Posterior vena cava (tissue), 2 donors: ENCODE results near the gene MALAT1. TPM values are rescaled to one million over a fixed set of nuclear protein-coding genes. Genes with fewer than 3 reads are reported as not detected.

Experiments used
- DNase-seq: peaks from one replicate; pipeline ENCODE4 v3.0.0-alpha.2; 2020; ENCODE audit warnings: low spot score
- intact Hi-C, 2 donors: fragments of 100-400 bp; cut with DNase I; formaldehyde crosslinking; loops; one replicate each; pipeline versions ENCODE4 v1.14.1 to v1.14.2; 2022 to 2023
- total RNA-seq, 2 donors: library from RNA; stranded (reverse); fragmentation: NEBNext Ultra II Directional; extraction: Animal tissue kit (Norgen Biotek cat#: 25700); gene quantifications; one replicate each; pipeline ENCODE4 v1.2.1, GENCODE V29; 2021
- donor health status: DM: yes; HTN: yes; CAD: no.
- donor health status: DM: yes; HTN: yes; CAD: no.

Gene MALAT1
- total RNA-seq, 2 donors from 2014 or later: 9,235 to 9,828 TPM

- intact Hi-C loops: loop anchor here in 1 of 2 donors (2.0 kb wide), 1 partner anchor 15 kb away; no protein-coding TSS in a partner anchor
- DNase-seq: peak; percentile 93
Observed at GRCh38 chr11:65493367-65494176, 5.3 kb upstream of the MALAT1 start.

- intact Hi-C loops: loop anchor here in 1 of 2 donors (2.0 kb wide), 1 partner anchor 78 kb away; no protein-coding TSS in a partner anchor
- DNase-seq: peak; percentile 44
Observed at GRCh38 chr11:65496304-65497140, 2.3 kb upstream of the MALAT1 start.

- intact Hi-C loops: loop anchor here (2.0 kb wide), 2 partner anchors 75 to 79 kb away; partner anchors contain the start of gene NEAT1 (in 1 of the 2)
Observed at GRCh38 chr11:65497141-65498041, 1.5 kb upstream of the MALAT1 start.

GRCh38 chr11:65498042-65498726 lies 661 bp upstream of the MALAT1 start:
- intact Hi-C loops: loop anchor here in 1 of 2 donors (2.0 kb wide), 1 partner anchor 75 kb away; the partner anchor contains the start of gene NEAT1
- peak; percentile 81 for DNase-seq

More at GRCh38 chr11:65497141-65498041, 1.5 kb upstream of the MALAT1 start:
- peak; percentile 100 for DNase-seq

GRCh38 chr11:65498727-65498976 lies 193 bp upstream of the MALAT1 start:
- intact Hi-C loops: loop anchor here in 1 of 2 donors (2.0 kb wide), 1 partner anchor 76 kb away; the partner anchor contains the start of gene NEAT1
- DNase-seq: no peak

- intact Hi-C loops: loop anchor here in 1 of 2 donors (2.0 kb wide), 1 partner anchor 77 kb away; the partner anchor contains the start of gene NEAT1
- DNase-seq: no peak
Observed at GRCh38 chr11:65499713-65500386, 1.0 kb downstream of the MALAT1 start.

- intact Hi-C loops: no loop called here
- peak; percentile 86 for DNase-seq
Observed at GRCh38 chr11:65500387-65501185, 1.7 kb downstream of the MALAT1 start.

GRCh38 chr11:65501186-65501471 lies 2.3 kb downstream of the MALAT1 start:
- intact Hi-C loops: no loop called here
- DNase-seq: no peak

GRCh38 chr11:65501472-65502273 lies 2.8 kb downstream of the MALAT1 start:
- intact Hi-C loops: no loop called here

GRCh38 chr11:65502274-65502554 lies 3.4 kb downstream of the MALAT1 start:
- no peak for DNase-seq
- intact Hi-C loops: no loop called here

More at GRCh38 chr11:65501472-65502273, 2.8 kb downstream of the MALAT1 start:
- DNase-seq: no peak

- intact Hi-C loops: no loop called here
- DNase-seq: no peak
Observed at GRCh38 chr11:65502555-65503367, 3.9 kb downstream of the MALAT1 start.

GRCh38 chr11:65503368-65503948 lies 4.6 kb downstream of the MALAT1 start:
- no peak for DNase-seq
- intact Hi-C loops: no loop called here

GRCh38 chr11:65503949-65504673 lies 5.3 kb downstream of the MALAT1 start:
- DNase-seq: no peak
- intact Hi-C loops: no loop called here

- intact Hi-C loops: loop anchor here (5.0 kb wide), 2 partner anchors 33 to 78 kb away; no protein-coding TSS in a partner anchor
- peak; percentile 40 for DNase-seq
Observed at GRCh38 chr11:65504674-65505465, 6.0 kb downstream of the MALAT1 start.
